Upper lobe of left lung (tissue), 6 donors: ENCODE measurements around the gene KLF3. TPM values are rescaled to one million over a fixed set of nuclear protein-coding genes. Genes with fewer than 3 reads are reported as not detected.

Source experiments
- ATAC-seq, 2 donors: fragments of 200-7000 bp; cut with Tn5 transposase; one replicate each; pipeline ENCODE4 v1.9.1; 2022; ENCODE audit warnings: mild to moderate bottlenecking in 2 of 2, moderate library complexity in 2 of 2; ENCODE audit not compliant: low FRiP score in 2 of 2
- DNase-seq, 2 donors: peaks; one replicate each; pipeline ENCODE4 v3.0.0-alpha.2; 2019 to 2020
- H3K27ac ChIP-seq, 4 donors: fragments of 200-600 bp; sonication (generic); one replicate each; pipeline ENCODE4 v1.5.1; 2016 to 2019
- H3K27me3 ChIP-seq, 4 donors: fragments of 200-600 bp; sonication (generic); one replicate each; pipeline ENCODE4 v1.5.1; 2017 to 2019
- H3K36me3 ChIP-seq, 4 donors: fragments of 200-600 bp; sonication (generic); one replicate each; pipeline ENCODE4 v1.5.1; 2016 to 2019
- H3K4me1 ChIP-seq, 4 donors: fragments of 200-600 bp; sonication (generic); one replicate each; pipeline ENCODE4 v1.5.1; 2018 to 2019
- H3K4me3 ChIP-seq, 4 donors: fragments of 200-600 bp; sonication (generic); one replicate each; pipeline ENCODE4 v1.5.1; 2017 to 2019; ENCODE audit warnings: mild to moderate bottlenecking in 2 of 4, moderate library complexity in 1 of 4
- H3K9me3 ChIP-seq, 4 donors: fragments of 200-600 bp; sonication (generic); one replicate each; pipeline ENCODE4 v1.5.1; 2018 to 2019
- EP300 ChIP-seq, 4 donors: sonication (generic); formaldehyde crosslinking; IDR thresholded peaks; one replicate each; pipeline ENCODE4 v1.5.1; 2017; ENCODE audit warnings: antibody characterized with exemption in 4 of 4, control low read depth in 2 of 4
- POLR2A ChIP-seq, 4 donors: fragments of 450-650 bp; IDR thresholded peaks; one replicate each; pipeline ENCODE4 v1.5.1; 2016 to 2017; ENCODE audit warnings: antibody characterized with exemption in 4 of 4, mild to moderate bottlenecking in 2 of 4
- POLR2AphosphoS5 ChIP-seq, 2 donors: sonication (generic); formaldehyde crosslinking; IDR thresholded peaks; one replicate each; pipeline ENCODE4 v1.5.1; 2017; ENCODE audit warnings: antibody characterized with exemption in 2 of 2
- WGBS, 2 donors: methylation state at CpG; one replicate each; pipeline ENCODE4 v1.1.5; 2017 to 2018; 5-methylcytosine and 5-hydroxymethylcytosine counted together
- total RNA-seq, 6 donors: library from RNA; depleted of rRNA in 4 of 6; stranded (reverse); fragments of >200 nt in 4 of 6; gene quantifications; one replicate each; pipeline versions ENCODE4 v1.1.0 to v1.2.1, GENCODE V29; 2016 to 2021
- TF ChIP-seq, protein P1 (sequence below), 6 experiments: fragments of 450-650 bp in 4 of 6; fragments of 200-600 bp in 2 of 6; sonication (generic) in 2 of 6; IDR thresholded peaks; one replicate each; pipeline ENCODE4 v1.5.1; 2016 to 2019; ENCODE audit warnings: antibody characterized with exemption in 6 of 6
- donor health status: DM: no; HTN: no; CAD: no; lungs with moderate emphysema.
- donor health status: DM: no; HTN: yes; CAD: no; lungs with severe emphysema.

The KLF3 gene
- total RNA-seq, 6 donors from 2014 or later: 32.5 to 73.9 (median 48.3) TPM

DNA sequence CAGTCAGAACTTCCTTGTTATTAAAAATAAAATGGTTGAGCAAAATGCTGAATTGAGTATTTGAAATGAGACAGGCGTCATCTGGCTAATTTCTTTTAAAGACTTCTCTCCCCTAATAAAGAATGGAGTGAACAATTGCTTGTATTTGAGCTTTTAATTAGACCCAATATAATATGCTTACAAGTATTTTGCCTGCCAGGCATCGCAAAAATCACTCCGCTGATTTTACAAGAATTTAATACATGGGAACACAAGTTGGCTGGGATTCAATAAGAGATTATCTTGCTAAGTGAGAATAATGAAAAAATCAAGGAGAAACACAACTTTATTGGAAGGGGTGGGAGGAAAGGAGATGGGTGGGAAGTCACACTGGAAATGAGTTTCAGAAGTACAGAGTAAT is 52.3 kb downstream of the KLF3 start:
- Histone ChIP-seq H3K27me3 (no peaks in the 10 kb centered on the region), H3K4me1 (no peaks in the 10 kb centered on the region), H3K9me3 (peaks cover 0 to 5% (median 2%) of the 10 kb centered on the region in 4 donors), H3K36me3 (no peaks in the 10 kb centered on the region), H3K4me3 (no peak overlapping the region), H3K27ac (no peak overlapping the region)
- ATAC-seq: no peak
- 92 to 94% methylated on average over 3 of the region's 3 CpGs for WGBS, 2 donors
- TF ChIP-seq, protein P1, sequence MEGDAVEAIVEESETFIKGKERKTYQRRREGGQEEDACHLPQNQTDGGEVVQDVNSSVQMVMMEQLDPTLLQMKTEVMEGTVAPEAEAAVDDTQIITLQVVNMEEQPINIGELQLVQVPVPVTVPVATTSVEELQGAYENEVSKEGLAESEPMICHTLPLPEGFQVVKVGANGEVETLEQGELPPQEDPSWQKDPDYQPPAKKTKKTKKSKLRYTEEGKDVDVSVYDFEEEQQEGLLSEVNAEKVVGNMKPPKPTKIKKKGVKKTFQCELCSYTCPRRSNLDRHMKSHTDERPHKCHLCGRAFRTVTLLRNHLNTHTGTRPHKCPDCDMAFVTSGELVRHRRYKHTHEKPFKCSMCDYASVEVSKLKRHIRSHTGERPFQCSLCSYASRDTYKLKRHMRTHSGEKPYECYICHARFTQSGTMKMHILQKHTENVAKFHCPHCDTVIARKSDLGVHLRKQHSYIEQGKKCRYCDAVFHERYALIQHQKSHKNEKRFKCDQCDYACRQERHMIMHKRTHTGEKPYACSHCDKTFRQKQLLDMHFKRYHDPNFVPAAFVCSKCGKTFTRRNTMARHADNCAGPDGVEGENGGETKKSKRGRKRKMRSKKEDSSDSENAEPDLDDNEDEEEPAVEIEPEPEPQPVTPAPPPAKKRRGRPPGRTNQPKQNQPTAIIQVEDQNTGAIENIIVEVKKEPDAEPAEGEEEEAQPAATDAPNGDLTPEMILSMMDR (IDR thresholded peaks at IDR 0.05): no peak
- TF ChIP-seq EP300 (IDR thresholded peaks at IDR 0.05): no peak
- TF ChIP-seq POLR2A (IDR thresholded peaks at IDR 0.05): no peak
- no peak for TF ChIP-seq POLR2AphosphoS5 (IDR thresholded peaks at IDR 0.05)
- no peak for DNase-seq

DNA sequence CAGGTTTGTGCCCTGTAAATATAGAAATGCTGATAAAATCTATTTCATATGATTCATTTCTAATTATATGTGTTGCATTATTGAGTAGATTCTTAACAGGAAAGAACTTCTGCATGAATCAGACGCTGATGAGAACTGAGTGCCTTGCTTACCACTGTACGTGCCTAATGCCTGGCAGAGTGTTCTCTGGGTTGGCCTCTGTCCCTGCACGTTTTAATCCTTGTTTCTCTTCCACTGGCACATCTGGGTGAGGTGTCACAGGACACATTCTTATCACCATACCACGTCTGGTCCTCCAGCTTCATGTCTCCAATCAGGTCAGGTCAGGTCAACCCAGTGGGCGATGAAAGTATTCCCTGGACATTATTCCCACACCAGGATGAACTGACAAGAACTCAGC is 53.6 kb downstream of the KLF3 start:
- WGBS, 2 donors: 68 to 76% methylated on average over 5 of the region's 5 CpGs
- Histone ChIP-seq H3K27me3 (no peaks in the 10 kb centered on the region), H3K9me3 (peaks cover 0 to 2% (median 0%) of the 10 kb centered on the region in 4 donors), H3K4me3 (no peak overlapping the region), H3K36me3 (no peaks in the 10 kb centered on the region), H3K4me1 (no peaks in the 10 kb centered on the region), H3K27ac (no peak overlapping the region)
- TF ChIP-seq EP300 (IDR thresholded peaks at IDR 0.05) (no peak), POLR2A (IDR thresholded peaks at IDR 0.05) (no peak), POLR2AphosphoS5 (IDR thresholded peaks at IDR 0.05) (no peak)
- TF ChIP-seq, protein P1 (IDR thresholded peaks at IDR 0.05): no peak
- DNase-seq (no peak), ATAC-seq (no peak)

DNA sequence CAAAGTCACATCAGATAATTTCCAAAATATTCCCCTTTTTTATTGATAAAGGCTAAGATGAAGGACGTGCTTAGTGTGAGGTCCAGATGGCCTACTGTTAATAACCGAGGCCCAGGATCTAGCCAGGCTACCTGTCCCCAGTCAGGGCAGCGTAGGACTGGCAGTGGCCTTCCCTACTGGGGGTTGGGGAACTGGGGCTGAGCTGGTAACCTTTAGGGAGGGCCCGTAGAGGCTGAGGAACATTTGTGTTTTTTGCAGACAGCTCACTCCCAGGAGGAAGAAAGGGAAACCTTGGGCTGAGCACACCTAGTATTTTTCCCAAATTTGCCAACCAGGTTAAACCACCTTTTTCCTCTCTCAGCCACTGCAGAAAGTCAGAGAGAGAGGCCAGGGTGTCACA is 59.1 kb downstream of the KLF3 start:
- Histone ChIP-seq H3K9me3 (no peaks in the 10 kb centered on the region), H3K27me3 (no peaks in the 10 kb centered on the region), H3K4me1 (peaks cover 0 to 11% (median 4%) of the 10 kb centered on the region in 4 donors), H3K36me3 (no peaks in the 10 kb centered on the region), H3K4me3 (no peak overlapping the region), H3K27ac (no peak overlapping the region)
- ATAC-seq: no peak
- 71 to 88% methylated on average over 4 of the region's 4 CpGs for WGBS, 2 donors
- TF ChIP-seq POLR2A (IDR thresholded peaks at IDR 0.05) (no peak), POLR2AphosphoS5 (IDR thresholded peaks at IDR 0.05) (no peak), EP300 (IDR thresholded peaks at IDR 0.05) (no peak)
- TF ChIP-seq, protein P1 (IDR thresholded peaks at IDR 0.05): no peak
- DNase-seq: no peak

DNA sequence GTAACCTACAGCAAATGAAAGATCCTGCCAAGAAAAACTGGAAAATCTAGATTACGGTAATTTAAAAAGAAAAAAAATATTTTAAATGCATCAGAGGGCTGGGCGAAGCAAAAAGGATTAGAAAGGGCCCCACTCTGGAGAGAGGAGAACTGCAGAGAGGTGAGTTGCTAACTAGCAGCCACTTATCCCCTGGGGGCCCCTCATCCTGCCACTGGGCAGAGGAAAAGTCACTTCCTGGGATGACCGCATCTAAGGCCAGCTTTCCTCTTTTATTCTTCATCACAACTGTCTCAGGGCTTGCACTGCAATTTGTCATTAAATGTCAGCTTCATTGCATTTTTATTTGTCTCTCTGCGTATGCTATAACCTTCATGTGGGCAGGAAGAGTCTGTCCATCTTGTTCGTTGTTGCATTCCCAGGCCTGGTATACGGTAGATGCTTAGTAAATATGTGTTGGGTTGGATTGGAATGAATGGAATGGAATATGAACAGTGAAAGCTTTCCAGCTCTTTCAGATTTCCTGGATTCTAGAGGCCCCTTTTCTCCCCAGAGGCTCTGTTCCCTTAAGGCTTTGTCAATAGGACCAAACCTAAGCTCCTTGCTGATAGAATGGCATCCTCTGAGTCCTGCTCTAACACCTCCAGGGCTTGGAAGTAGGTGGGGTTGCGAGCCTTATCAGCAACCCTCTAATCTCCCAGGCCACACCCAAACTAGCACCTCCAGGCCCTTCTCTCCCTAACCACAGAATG is 59.9 kb downstream of the KLF3 start:
- WGBS, 2 donors: 67 to 72% methylated on average over 7 of the region's 7 CpGs
- DNase-seq (peak in 1 of 2 donors; percentile 26), ATAC-seq (no peak)
- H3K4me1 ChIP-seq: peaks cover 0 to 19% (median 10%) of the 10 kb centered on the region in 4 donors
- no peaks in the 10 kb centered on the region for H3K27me3 ChIP-seq
- H3K36me3 ChIP-seq: no peaks in the 10 kb centered on the region
- H3K9me3 ChIP-seq: no peaks in the 10 kb centered on the region
- no peak overlapping the region for H3K4me3 ChIP-seq
- no peak for TF ChIP-seq POLR2AphosphoS5 (IDR thresholded peaks at IDR 0.05)
- TF ChIP-seq EP300 (IDR thresholded peaks at IDR 0.05): no peak
- TF ChIP-seq POLR2A (IDR thresholded peaks at IDR 0.05): no peak
- TF ChIP-seq, protein P1 (IDR thresholded peaks at IDR 0.05): no peak
- no peak overlapping the region for H3K27ac ChIP-seq

DNA sequence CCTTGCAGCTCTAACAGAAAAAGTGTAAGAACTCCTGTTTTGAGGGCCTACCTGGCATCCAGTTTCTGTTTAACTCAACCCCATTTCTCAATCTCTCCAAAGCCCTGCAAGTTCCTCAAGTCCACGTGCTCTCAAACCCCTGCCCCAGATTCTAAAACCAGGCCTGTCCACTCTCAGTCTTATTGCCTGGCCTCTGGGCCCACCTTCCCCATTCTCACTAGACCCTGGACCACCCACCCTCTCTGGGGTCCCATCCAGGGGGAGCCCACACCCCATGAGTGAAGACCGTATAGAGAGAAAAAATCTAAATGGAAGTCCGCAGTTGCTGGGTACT is 60.4 kb downstream of the KLF3 start:
- DNase-seq (no peak), ATAC-seq (no peak)
- Histone ChIP-seq H3K27me3 (no peaks in the 10 kb centered on the region), H3K9me3 (no peaks in the 10 kb centered on the region), H3K4me3 (no peak overlapping the region), H3K36me3 (no peaks in the 10 kb centered on the region), H3K27ac (no peak overlapping the region), H3K4me1 (peaks cover 0 to 22% (median 13%) of the 10 kb centered on the region in 4 donors)
- WGBS, 2 donors: 76 to 77% methylated on average over 3 of the region's 3 CpGs
- TF ChIP-seq POLR2A (IDR thresholded peaks at IDR 0.05) (no peak), POLR2AphosphoS5 (IDR thresholded peaks at IDR 0.05) (no peak), EP300 (IDR thresholded peaks at IDR 0.05) (no peak)
- TF ChIP-seq, protein P1 (IDR thresholded peaks at IDR 0.05): no peak
